NCI-H187 (cell line): ENCODE measurements around the gene DEPP1.

Experiments used
- DNase-seq, 2 experiments: peaks; one replicate each; lab custom pipeline; 2025; lab: John Stamatoyannopoulos, UW

DEPP1 gene

DNA sequence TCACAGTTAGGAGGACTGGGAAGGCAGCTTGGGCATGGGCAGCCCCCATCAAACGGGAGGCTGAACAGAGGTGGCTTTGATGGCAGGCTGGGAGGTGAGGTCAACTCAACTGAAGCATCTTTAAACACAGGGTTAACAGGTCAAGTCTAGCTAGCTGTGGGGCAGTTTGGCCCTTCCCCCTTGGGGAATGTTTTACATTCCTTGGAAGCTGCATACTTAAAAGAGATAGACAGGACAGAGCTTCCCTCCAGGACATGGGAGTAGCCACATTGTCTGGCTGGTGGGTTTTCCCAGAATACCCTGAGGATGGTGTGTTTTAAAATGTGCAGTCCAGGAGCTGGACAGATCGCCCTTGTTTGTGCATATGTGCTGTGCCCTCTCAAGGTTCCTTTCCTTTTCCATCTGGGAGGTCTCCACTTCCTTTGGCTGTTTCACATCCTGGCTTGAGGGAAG, 25.8 kb downstream of the DEPP1 start:
- DNase-seq, result no peak

DNA sequence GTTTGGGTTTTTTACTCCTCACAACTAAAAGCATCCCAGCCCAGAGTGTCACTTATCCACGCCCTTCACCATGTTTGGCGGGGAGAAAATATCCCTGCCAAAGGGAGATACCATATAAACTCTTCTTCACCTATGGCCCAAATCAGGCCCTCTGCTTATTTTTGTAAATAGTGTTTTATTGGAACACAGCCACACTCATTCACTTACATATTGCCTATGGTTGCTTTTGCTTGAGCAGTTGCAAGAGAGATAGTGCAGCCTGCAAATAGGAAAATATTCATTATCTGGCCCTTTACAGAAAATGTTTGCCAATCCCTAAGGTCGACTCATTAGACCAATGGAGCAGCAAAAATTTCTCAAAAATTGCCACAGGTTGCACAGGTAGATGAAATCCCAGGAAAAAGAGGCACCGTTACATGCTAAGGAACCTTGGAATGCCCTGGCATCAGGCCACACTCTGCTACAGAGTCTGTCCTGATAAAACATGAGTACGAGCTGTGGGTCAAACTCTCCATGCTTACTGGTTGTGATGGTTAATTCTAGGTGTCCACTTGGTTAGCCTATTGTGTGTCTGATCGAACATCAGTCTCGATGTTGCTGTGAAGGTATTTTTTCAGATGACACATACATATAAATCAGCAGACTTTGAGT, 26.9 kb downstream of the DEPP1 start:
- DNase-seq, result no peak

GRCh38 chr10:44950326-44951225, 28.0 kb downstream of the DEPP1 start:
- no peak for DNase-seq

DNA sequence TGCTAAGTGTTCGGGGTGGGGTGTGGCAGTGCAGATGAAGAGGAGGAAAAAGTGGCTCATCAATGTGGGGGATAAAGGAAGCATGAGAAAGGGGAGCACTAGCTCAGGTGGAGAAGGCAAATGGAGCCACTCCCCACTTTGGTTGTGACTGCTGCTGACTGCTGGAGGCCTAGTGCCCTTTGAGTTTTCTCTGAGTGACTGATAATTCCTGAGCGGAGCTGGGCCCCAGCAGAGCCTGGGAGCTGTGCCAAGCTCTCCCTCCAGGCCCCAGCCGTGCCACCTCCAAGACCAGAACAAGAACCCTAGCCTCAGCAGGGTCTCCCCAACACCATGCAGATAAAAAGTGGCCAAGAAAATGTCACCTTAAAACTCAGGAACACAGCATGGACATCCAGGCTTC, 28.7 kb downstream of the DEPP1 start:
- no peak for DNase-seq

- no peak for DNase-seq
These were observed 29.3 kb downstream of the DEPP1 start for GRCh38 chr10:44949127-44949802.

DNA sequence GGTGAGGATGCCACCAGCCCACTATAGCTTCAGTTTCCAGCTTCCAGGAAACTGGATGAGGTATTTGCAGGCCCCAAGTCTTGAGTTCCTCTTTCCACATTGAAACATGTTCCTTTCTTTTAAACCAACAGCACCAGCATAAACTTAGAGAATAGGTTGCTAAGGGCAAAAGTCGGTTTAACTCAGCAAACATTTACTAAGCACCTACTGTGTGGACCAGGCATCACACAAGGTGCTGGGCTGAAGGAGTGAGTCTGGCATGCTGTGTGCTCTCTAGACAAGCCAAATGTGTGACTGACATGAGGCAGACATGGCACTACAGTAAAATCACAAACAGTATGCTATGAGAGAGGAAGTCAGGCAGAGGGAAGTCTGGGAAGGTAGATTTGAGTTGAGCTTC, 30.0 kb downstream of the DEPP1 start:
- DNase-seq, result no peak

- no peak for DNase-seq
These were observed 31.0 kb downstream of the DEPP1 start for GRCh38 chr10:44947371-44948152.

- no peak for DNase-seq
These were observed 32.4 kb downstream of the DEPP1 start for GRCh38 chr10:44946205-44946604.

DNA sequence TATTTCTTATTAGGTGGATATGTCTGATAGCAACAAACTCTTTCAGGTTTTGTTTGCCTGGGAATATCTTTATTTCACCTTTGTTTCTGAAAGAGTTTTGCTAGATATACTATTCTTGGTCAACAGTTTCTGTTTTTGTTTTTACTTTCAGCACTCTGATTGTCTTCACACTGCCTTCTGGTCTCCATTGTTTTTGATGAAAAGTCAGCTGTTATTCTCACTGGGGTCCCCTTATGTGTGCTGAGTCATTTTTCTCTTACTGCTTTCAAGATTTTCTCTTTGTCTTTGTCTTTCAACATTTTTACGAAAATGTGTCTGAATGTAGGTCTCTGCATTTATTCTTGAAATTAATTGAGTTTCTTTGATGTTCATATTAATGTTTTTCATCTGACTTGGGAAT, 34.3 kb downstream of the DEPP1 start:
- DNase-seq, result no peak

- DNase-seq, result no peak
These were observed 38.8 kb downstream of the DEPP1 start for GRCh38 chr10:44939691-44940401.

DNA sequence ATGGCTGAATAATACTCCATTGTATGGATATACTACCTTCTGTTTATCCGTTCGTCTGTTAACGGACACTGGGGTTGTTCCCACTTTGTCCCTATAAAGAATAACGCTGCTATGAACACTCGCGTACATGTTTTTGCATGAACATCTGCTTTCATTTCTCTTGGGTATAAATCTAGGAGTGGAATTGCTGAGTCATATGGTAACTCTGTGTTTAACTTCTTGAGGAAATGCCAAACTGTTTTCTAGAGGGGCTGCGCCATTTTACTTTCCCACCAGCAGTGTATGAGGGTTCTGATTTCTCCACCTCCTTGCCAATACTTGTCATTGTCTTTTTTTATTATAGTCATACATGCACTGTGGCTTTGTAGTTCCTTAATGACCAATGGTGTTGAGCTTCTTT, 39.7 kb downstream of the DEPP1 start:
- no peak for DNase-seq

GRCh38 chr10:44937196-44938005, 41.2 kb downstream of the DEPP1 start:
- no peak for DNase-seq

DNA sequence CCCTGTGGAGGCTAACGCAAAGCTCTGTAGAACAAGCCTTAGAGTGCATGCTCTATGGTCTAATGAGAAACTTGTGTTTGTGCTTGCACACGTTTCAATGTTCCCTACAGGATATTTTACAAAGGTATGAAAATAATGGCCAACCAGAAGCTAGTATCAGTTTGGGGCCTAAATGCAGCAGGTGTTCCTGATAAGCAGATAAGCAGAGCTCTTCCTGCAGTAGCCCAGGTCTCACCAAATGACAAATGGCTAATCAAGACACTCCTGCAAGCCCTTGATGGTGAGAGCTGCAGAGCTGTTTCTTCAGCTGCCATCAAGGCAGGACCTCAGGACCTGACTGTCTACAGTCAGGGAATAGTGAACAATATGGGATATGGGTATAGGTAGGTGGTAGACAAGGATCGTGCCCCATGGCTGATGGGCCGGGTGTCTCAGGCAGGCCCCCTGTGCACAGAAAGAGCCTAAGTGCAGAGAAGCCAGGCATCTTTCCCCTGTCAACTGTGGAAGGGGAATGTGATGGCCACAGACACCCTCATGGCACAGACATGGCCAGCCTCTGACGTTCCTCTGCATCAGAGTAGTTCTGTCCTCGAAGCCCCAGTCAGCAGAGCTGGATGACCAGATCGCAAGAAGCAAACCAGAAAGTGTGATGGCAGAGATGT, 42.2 kb downstream of the DEPP1 start:
- no peak for DNase-seq

DNA sequence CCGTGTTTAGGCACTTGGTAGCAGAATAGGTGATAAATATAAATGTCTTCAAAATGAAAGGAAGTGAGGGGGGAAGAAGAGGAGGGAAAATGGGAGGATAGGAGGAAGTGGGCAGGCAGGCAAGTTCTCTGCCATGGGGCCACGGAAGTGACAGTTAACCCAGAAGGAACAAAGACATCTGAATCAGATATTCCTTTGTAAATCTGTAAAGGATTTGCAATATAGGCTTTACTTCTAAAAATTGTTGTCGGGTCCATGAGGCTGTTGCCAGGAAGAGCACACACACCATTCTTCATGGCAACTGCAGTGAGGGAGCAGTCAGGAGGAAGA, 42.7 kb downstream of the DEPP1 start:
- no peak for DNase-seq

DNA sequence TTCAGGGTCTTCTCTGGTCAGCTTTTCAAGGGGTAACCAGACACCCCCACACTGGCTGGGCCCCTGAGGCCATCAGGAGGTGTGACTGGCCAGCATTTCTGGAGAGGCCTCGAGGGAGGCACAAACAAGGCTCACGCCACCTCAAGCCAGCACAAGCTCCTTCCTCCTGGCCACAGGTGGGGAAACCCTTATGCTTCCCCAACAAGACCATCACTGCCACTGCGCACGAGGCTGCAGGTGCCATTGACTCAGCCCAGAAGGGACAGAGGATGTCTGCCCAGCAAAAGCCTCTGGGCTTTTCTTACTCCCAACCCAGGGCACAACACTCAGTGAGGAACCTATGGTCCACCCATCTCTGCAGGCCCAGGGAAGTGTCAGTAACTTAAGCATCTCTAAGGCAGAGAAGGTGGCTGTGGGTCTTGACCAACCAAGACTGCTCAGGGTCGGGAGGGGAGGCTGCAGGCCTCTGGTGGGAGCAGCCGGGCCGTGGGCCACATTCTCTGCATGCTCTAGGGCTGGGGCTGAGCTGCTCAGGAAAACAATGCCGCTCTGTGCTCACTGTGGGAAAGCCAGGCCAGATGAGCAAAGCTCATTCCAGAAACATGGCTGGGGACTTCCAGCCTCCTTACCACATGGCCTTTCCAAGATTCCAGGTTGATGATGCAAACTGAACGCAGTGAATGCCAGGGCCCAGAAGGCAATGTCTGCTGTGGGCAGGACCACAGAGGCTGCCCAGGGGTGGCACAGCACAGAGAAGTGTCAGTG, 43.2 kb downstream of the DEPP1 start:
- DNase-seq, result no peak

- no peak for DNase-seq
These were observed 44.0 kb downstream of the DEPP1 start for GRCh38 chr10:44934416-44935200.

DNA sequence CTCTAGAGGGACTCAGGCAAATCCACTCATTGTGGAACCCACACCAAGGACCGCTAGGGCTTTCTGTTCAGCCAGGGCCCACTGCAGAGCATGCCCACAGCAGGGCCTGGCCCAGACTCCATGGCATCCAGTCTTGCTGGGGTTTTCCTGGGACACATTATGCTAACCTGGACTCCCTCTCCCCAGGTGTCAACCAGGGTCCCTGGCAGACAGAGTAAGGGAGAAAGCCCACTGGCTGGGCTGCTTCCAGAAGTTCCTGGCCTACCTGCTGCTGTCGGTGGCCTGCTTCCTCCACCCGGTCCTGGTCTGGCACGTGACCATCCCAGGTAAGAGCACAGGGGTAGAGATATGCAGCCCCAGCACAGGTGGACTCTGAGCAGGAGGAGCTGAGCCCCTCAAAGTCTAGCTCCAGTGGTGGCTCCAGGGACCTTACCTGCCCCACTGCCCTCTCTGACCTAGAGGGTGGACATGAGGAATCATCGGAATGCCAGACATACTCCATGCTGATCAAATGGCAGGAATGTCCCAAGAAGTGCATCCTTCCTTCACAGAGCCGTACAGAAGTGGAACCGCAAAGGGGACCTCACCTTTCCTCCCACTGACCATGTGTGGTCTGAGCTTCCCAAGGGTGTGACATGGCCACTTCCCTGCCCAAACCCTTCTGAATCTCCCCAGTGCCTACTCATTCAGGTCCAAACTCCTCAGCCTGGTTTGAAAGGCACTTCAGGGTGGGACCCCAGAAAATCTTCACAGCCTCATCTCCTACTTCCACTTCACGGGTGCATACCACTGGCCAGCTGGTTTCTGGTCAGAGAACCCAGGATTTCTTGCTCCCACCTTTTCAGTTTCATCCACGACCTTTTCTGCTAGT, 44.9 kb downstream of the DEPP1 start:
- DNase-seq, result no peak
